Gastrocnemius medialis (tissue), 4 donors: ENCODE measurements around the gene WDCP.

ENCODE experiments used
- POLR2A ChIP-seq, 2 donors: fragments of 450-650 bp; IDR thresholded peaks; one replicate each; pipeline ENCODE4 v1.6.1; 2017; ENCODE audit warnings: antibody characterized with exemption in 2 of 2, mild to moderate bottlenecking in 2 of 2, moderate library complexity in 2 of 2
- TF ChIP-seq, protein P1 (sequence below), 5 experiments: fragments of 450-650 bp in 3 of 5; fragments of 200-600 bp in 2 of 5; sonication (generic) in 2 of 5; IDR thresholded peaks in 4 of 5; conservative IDR thresholded peaks in 1 of 5; 1 replicate in 4 of 5; 2 replicates in 1 of 5; pipeline ENCODE4 v1.5.1; 2016 to 2019; ENCODE audit warnings: antibody characterized with exemption in 5 of 5, mild to moderate bottlenecking in 3 of 5, moderate library complexity in 3 of 5

- TF ChIP-seq POLR2A (IDR thresholded peaks at IDR 0.05), result no peak
- TF ChIP-seq, protein P1, sequence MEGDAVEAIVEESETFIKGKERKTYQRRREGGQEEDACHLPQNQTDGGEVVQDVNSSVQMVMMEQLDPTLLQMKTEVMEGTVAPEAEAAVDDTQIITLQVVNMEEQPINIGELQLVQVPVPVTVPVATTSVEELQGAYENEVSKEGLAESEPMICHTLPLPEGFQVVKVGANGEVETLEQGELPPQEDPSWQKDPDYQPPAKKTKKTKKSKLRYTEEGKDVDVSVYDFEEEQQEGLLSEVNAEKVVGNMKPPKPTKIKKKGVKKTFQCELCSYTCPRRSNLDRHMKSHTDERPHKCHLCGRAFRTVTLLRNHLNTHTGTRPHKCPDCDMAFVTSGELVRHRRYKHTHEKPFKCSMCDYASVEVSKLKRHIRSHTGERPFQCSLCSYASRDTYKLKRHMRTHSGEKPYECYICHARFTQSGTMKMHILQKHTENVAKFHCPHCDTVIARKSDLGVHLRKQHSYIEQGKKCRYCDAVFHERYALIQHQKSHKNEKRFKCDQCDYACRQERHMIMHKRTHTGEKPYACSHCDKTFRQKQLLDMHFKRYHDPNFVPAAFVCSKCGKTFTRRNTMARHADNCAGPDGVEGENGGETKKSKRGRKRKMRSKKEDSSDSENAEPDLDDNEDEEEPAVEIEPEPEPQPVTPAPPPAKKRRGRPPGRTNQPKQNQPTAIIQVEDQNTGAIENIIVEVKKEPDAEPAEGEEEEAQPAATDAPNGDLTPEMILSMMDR (IDR thresholded peaks at IDR 0.05 in 4 of 5, conservative IDR thresholded peaks at IDR 0.05 in 1 of 5), result no peak
Measured at GRCh38 chr2:24085200-24085489, 38.0 kb upstream of the WDCP start.
